Liver (tissue), 9 donors: ENCODE measurements around the gene PCDH9. TPM values are rescaled to one million over a fixed set of nuclear protein-coding genes. Genes with fewer than 3 reads are reported as not detected.

Experiments
- DNase-seq: peaks from one replicate; pipeline ENCODE4 v3.0.0-alpha.2; 2017; ENCODE audit warnings: low spot score
- H3K27ac ChIP-seq, 2 donors: one replicate each; pipeline ENCODE4 v1.7.0; 2013; ENCODE audit warnings: inconsistent platforms in 2 of 2, low read length in 2 of 2, control low read depth in 1 of 2, low read depth in 1 of 2, mild to moderate bottlenecking in 1 of 2
- H3K27me3 ChIP-seq, 4 donors: one replicate each; pipeline versions ENCODE4 v1.6.1 to v1.7.0; 2013; ENCODE audit warnings: low read length in 3 of 4, inconsistent platforms in 1 of 4, mild to moderate bottlenecking in 1 of 4, moderate library complexity in 1 of 4; ENCODE audit not compliant: control insufficient read depth in 4 of 4, insufficient read depth in 4 of 4
- H3K36me3 ChIP-seq, 4 donors: one replicate each; pipeline versions ENCODE4 v1.6.1 to v1.7.0; 2013; ENCODE audit warnings: low read length in 3 of 4, mild to moderate bottlenecking in 3 of 4, low read depth in 1 of 4, moderate library complexity in 1 of 4; ENCODE audit not compliant: control insufficient read depth in 4 of 4, insufficient read depth in 3 of 4
- H3K4me1 ChIP-seq, 4 donors: one replicate each; pipeline versions ENCODE4 v1.6.1 to v1.7.0; 2013; ENCODE audit warnings: low read length in 3 of 4, mild to moderate bottlenecking in 3 of 4, moderate library complexity in 1 of 4; ENCODE audit not compliant: control insufficient read depth in 4 of 4, insufficient read depth in 4 of 4
- H3K4me3 ChIP-seq, 3 donors: one replicate each; pipeline versions ENCODE4 v1.6.1 to v1.7.0; 2013; ENCODE audit warnings: low read length in 3 of 3, control low read depth in 1 of 3, low read depth in 1 of 3, mild to moderate bottlenecking in 1 of 3
- H3K9ac ChIP-seq, 2 donors: one replicate each; pipeline ENCODE4 v1.7.0; 2013; ENCODE audit warnings: low read length in 2 of 2, mild to moderate bottlenecking in 2 of 2, moderate library complexity in 2 of 2, control low read depth in 1 of 2, low read depth in 1 of 2
- H3K9me3 ChIP-seq, 4 donors: one replicate each; pipeline versions ENCODE4 v1.6.1 to v1.7.0; 2013; ENCODE audit warnings: low read length in 3 of 4; ENCODE audit not compliant: control insufficient read depth in 4 of 4
- ATF3 ChIP-seq: IDR thresholded peaks from 2 replicates; pipeline ENCODE4 v1.6.1; 2016; ENCODE audit warnings: antibody characterized with exemption
- CTCF ChIP-seq: fragments of 150-350 bp; IDR thresholded peaks from 2 replicates; pipeline ENCODE4 v1.5.1; 2017; ENCODE audit warnings: improper control_type of control experiment, low read depth, low read length; ENCODE audit not compliant: missing input control
- EGR1 ChIP-seq, 2 donors: IDR thresholded peaks; 2 replicates each; pipeline ENCODE4 v1.6.1; 2016 to 2018; ENCODE audit warnings: antibody characterized with exemption in 2 of 2, low read depth in 2 of 2
- FOXA1 ChIP-seq: IDR thresholded peaks from 2 replicates; pipeline ENCODE4 v1.6.1; 2016; ENCODE audit warnings: antibody characterized with exemption
- FOXA2 ChIP-seq: IDR thresholded peaks from 2 replicates; pipeline ENCODE4 v1.6.1; 2016; ENCODE audit warnings: antibody characterized with exemption
- GABPA ChIP-seq, 2 donors: IDR thresholded peaks in 1 of 2; conservative IDR thresholded peaks in 1 of 2; 2 replicates each; pipeline ENCODE4 v1.6.1; 2016; ENCODE audit warnings: antibody characterized with exemption in 2 of 2, mild to moderate bottlenecking in 1 of 2, moderate library complexity in 1 of 2
- HNF4A ChIP-seq, 2 donors: conservative IDR thresholded peaks; 2 replicates each; pipeline ENCODE4 v1.6.1; 2016; ENCODE audit warnings: antibody characterized with exemption in 2 of 2, mild to moderate bottlenecking in 2 of 2
- HNF4G ChIP-seq: IDR thresholded peaks from 2 replicates; pipeline ENCODE4 v1.6.1; 2016; ENCODE audit warnings: antibody characterized with exemption
- JUND ChIP-seq, 2 donors: IDR thresholded peaks; 2 replicates each; pipeline ENCODE4 v1.6.1; 2016; ENCODE audit warnings: antibody characterized with exemption in 2 of 2
- MAX ChIP-seq: IDR thresholded peaks from 2 replicates; pipeline ENCODE4 v1.6.1; 2016; ENCODE audit warnings: antibody characterized with exemption
- NR2F2 ChIP-seq: IDR thresholded peaks from 2 replicates; pipeline ENCODE4 v1.6.1; 2016; ENCODE audit warnings: antibody characterized with exemption
- RAD21 ChIP-seq, 2 donors: IDR thresholded peaks; 2 replicates each; pipeline ENCODE4 v1.6.1; 2016; ENCODE audit warnings: antibody characterized with exemption in 2 of 2, mild to moderate bottlenecking in 2 of 2
- REST ChIP-seq: IDR thresholded peaks from 2 replicates; pipeline ENCODE4 v1.6.1; 2016; ENCODE audit warnings: antibody characterized with exemption, mild to moderate bottlenecking
- RXRA ChIP-seq, 2 donors: IDR thresholded peaks; 2 replicates each; pipeline ENCODE4 v1.6.1; 2017 to 2018; ENCODE audit warnings: antibody characterized with exemption in 2 of 2, mild to moderate bottlenecking in 1 of 2
- SP1 ChIP-seq: IDR thresholded peaks from 2 replicates; pipeline ENCODE4 v1.6.1; 2018; ENCODE audit warnings: antibody characterized with exemption, mild to moderate bottlenecking
- TAF1 ChIP-seq: conservative IDR thresholded peaks from 2 replicates; pipeline ENCODE4 v1.6.1; 2016; ENCODE audit warnings: antibody characterized with exemption, mild to moderate bottlenecking
- ZBTB33 ChIP-seq: IDR thresholded peaks from 2 replicates; pipeline ENCODE4 v1.6.1; 2016; ENCODE audit warnings: antibody characterized with exemption
- WGBS: extraction: QIAGEN DNeasy Blood & Tissue Kit; methylation state at CpG from one replicate; pipeline ENCODE4 v1.1.7; 2013; 5-methylcytosine and 5-hydroxymethylcytosine counted together
- polyA plus RNA-seq, 2 donors: library from polyadenylated mRNA; stranded (reverse) in 1 of 2; unstranded in 1 of 2; fragments of 200-250 nt in 1 of 2; fragments of >200 nt in 1 of 2; fragmentation: Nextera tagmentation in 1 of 2; extraction: Ambion mirVana in 1 of 2; gene quantifications; one replicate each; pipeline versions ENCODE4 v1.2.1 to v1.2.3, GENCODE V29; 2013 to 2015
- total RNA-seq, 2 donors: library from RNA; depleted of rRNA; stranded (reverse); fragments of >200 nt; gene quantifications; one replicate each; pipeline ENCODE4 v1.2.3, GENCODE V29; 2014
- donor health status: healthy.
- donor health status: healthy.
- donor health status: healthy.
- donor health status: healthy.
- donor health status: healthy.

PCDH9 gene
- total and polyA plus RNA-seq, 4 donors: 0.90 to 4.0 (median 2.2) TPM

GRCh38 chr13:67080351-67080750 is 149.8 kb downstream of the PCDH9 start:
- DNase-seq: no peak
- Histone ChIP-seq H3K4me1 (peaks cover 0 to 14% (median 9%) of the 10 kb centered on the region in 4 donors), H3K27ac (no peak overlapping the region), H3K27me3 (no peaks in the 10 kb centered on the region), H3K9me3 (no peaks in the 10 kb centered on the region), H3K36me3 (no peaks in the 10 kb centered on the region), H3K4me3 (no peak overlapping the region), H3K9ac (no peak overlapping the region)
- 66% methylated on average over 2 of the region's 2 CpGs for WGBS
- TF ChIP-seq FOXA1 (no peak), HNF4A (conservative IDR thresholded peaks at IDR 0.05) (peak in 1 of 2 donors; percentile 39)

- Histone ChIP-seq H3K4me1 (peaks cover 0 to 10% (median 5%) of the 10 kb centered on the region in 4 donors), H3K27me3 (no peaks in the 10 kb centered on the region), H3K27ac (no peak overlapping the region), H3K36me3 (no peaks in the 10 kb centered on the region), H3K9me3 (no peaks in the 10 kb centered on the region), H3K9ac (no peak overlapping the region), H3K4me3 (peak overlapping the region in 1 of 3 donors; percentile 27)
- no peak for DNase-seq
- WGBS: 98% methylated on average over 5 of the region's 5 CpGs
- TF ChIP-seq FOXA1 (no peak), GABPA (IDR thresholded peaks at IDR 0.05 in 1 of 2, conservative IDR thresholded peaks at IDR 0.05 in 1 of 2) (no peak), HNF4G (no peak), JUND (IDR thresholded peaks at IDR 0.05) (no peak), TAF1 (no peak), HNF4A (conservative IDR thresholded peaks at IDR 0.05) (no peak), NR2F2 (no peak), MAX (no peak), CTCF (no peak), RXRA (IDR thresholded peaks at IDR 0.05) (no peak)
Observed at GRCh38 chr13:67078062-67078461, 152.1 kb downstream of the PCDH9 start.

GRCh38 chr13:67077132-67077531 is 153.0 kb downstream of the PCDH9 start:
- Histone ChIP-seq H3K27me3 (no peaks in the 10 kb centered on the region), H3K27ac (no peak overlapping the region)
- no peak for TF ChIP-seq CTCF
- TF ChIP-seq RAD21 (IDR thresholded peaks at IDR 0.05): peak in 1 of 2 donors; percentile 3
- no peak for TF ChIP-seq ZBTB33
- TF ChIP-seq ATF3: no peak
- no peak for TF ChIP-seq EGR1 (IDR thresholded peaks at IDR 0.05; ENCODE audit: low read depth in 2 of 2)
- TF ChIP-seq GABPA (IDR thresholded peaks at IDR 0.05 in 1 of 2, conservative IDR thresholded peaks at IDR 0.05 in 1 of 2): no peak
- TF ChIP-seq SP1: peak; percentile 14
- TF ChIP-seq TAF1: no peak
- peak; percentile 28 for TF ChIP-seq MAX
- no peak for TF ChIP-seq HNF4G
- TF ChIP-seq REST: no peak
- peak; percentile 52 to 69 for TF ChIP-seq HNF4A (conservative IDR thresholded peaks at IDR 0.05)
- TF ChIP-seq FOXA1: no peak
- peak; percentile 21 for TF ChIP-seq FOXA2
- peak in 1 of 2 donors; percentile 35 for TF ChIP-seq RXRA (IDR thresholded peaks at IDR 0.05)
- no peak for TF ChIP-seq JUND (IDR thresholded peaks at IDR 0.05)

More at GRCh38 chr13:67077132-67077531, 153.0 kb downstream of the PCDH9 start:
- H3K9me3 ChIP-seq: no peaks in the 10 kb centered on the region
- no peak overlapping the region for H3K9ac ChIP-seq
- DNase-seq: no peak
- no peak overlapping the region for H3K4me3 ChIP-seq
- H3K4me1 ChIP-seq: peaks cover 0 to 10% (median 5%) of the 10 kb centered on the region in 4 donors
- H3K36me3 ChIP-seq: no peaks in the 10 kb centered on the region
